Heart left ventricle (tissue), 13 donors: ENCODE results near the gene MLXIP.
"Not testable (repeated sequence)": the region's sequence is repeated elsewhere in the genome, so short reads cannot be mapped to it uniquely, and the experiment has no call there.

Source experiments
- POLR2A ChIP-seq, 2 donors: fragments of 450-650 bp; IDR thresholded peaks; one replicate each; pipeline ENCODE4 v1.6.1; 2017; ENCODE audit warnings: antibody characterized with exemption in 2 of 2, mild to moderate bottlenecking in 2 of 2, moderate library complexity in 2 of 2
- TF ChIP-seq, protein P1 (sequence below), 12 donors: fragments of 200-600 bp; sonication (generic) in 4 of 12; IDR thresholded peaks; one replicate each; pipeline versions ENCODE4 v1.5.0 to v1.8.0; 2018 to 2022; ENCODE audit warnings: antibody characterized with exemption in 12 of 12, mild to moderate bottlenecking in 5 of 12
- donor health status: ischemic (EF 13 %, LVEDD 7.1; RV severe dilation, severe dysfunction).
- donor health status: DM: no; HTN: yes; CAD: no.
- donor health status: DM: no; HTN: no; CAD: no.
- donor health status: ischemic (EF 25% LVEDD 6.9; RV normal size, moderate dysfunction).
- donor health status: ischemic (EF 25% LVEDD 5.7; RV mildly dilated, moderate dysfunction).
- donor health status: ischemic (EF 35%, LVEDD 5.7; RV mildly dilated, moderate dysfunction).
- donor health status: nonischemic (EF 11% LVEDD 7.7; RV severe dilation, severe dysfunction).
- donor health status: DM: yes; HTN: yes; CAD: no.
- donor health status: PGD.
- donor health status: ischemic (EF 29% LVEDD 5.4; RV normal size, mild dysfunction).
- donor health status: nonischemic (EF 23%, LVEDD 6.1; RV moderate dilation, normal function).

- TF ChIP-seq, protein P1, sequence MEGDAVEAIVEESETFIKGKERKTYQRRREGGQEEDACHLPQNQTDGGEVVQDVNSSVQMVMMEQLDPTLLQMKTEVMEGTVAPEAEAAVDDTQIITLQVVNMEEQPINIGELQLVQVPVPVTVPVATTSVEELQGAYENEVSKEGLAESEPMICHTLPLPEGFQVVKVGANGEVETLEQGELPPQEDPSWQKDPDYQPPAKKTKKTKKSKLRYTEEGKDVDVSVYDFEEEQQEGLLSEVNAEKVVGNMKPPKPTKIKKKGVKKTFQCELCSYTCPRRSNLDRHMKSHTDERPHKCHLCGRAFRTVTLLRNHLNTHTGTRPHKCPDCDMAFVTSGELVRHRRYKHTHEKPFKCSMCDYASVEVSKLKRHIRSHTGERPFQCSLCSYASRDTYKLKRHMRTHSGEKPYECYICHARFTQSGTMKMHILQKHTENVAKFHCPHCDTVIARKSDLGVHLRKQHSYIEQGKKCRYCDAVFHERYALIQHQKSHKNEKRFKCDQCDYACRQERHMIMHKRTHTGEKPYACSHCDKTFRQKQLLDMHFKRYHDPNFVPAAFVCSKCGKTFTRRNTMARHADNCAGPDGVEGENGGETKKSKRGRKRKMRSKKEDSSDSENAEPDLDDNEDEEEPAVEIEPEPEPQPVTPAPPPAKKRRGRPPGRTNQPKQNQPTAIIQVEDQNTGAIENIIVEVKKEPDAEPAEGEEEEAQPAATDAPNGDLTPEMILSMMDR (IDR thresholded peaks at IDR 0.05) = not testable (repeated sequence)
- TF ChIP-seq POLR2A (IDR thresholded peaks at IDR 0.05) = not testable (repeated sequence)
Measured at GRCh38 chr12:122105496-122105895, 26.9 kb downstream of the MLXIP start.
